Superior temporal gyrus (tissue), 1 donor: ENCODE measurements around the gene CLIC6.

Source experiments
- DNase-seq: peaks from one replicate; pipeline ENCODE4 v3.0.0-alpha.2; 2016; ENCODE audit errors: extremely low spot score

CLIC6 gene

DNA sequence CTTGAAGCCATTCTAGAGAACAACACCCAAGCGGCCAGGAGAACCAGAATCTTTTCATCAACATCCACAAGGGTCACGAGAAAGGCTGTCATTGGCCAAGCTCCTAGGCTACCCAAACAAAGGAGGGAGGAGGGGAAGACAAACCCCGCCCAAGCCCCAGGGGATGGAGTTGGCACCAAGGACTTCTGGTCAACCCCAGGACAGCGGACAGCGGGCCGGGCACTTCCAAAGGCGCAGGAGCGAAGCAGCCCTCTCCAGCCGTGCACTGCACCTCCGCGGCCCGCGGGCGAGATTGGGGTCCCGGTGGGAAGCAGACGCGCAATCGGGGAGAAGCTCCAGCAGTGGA, at the start of gene CLIC6:
CLIC6 (plus strand) TSS at position 192 of the 346 bp plus-strand sequence. CDS start 395 bp downstream, outside the sequence.
- DNase-seq = no peak

DNA sequence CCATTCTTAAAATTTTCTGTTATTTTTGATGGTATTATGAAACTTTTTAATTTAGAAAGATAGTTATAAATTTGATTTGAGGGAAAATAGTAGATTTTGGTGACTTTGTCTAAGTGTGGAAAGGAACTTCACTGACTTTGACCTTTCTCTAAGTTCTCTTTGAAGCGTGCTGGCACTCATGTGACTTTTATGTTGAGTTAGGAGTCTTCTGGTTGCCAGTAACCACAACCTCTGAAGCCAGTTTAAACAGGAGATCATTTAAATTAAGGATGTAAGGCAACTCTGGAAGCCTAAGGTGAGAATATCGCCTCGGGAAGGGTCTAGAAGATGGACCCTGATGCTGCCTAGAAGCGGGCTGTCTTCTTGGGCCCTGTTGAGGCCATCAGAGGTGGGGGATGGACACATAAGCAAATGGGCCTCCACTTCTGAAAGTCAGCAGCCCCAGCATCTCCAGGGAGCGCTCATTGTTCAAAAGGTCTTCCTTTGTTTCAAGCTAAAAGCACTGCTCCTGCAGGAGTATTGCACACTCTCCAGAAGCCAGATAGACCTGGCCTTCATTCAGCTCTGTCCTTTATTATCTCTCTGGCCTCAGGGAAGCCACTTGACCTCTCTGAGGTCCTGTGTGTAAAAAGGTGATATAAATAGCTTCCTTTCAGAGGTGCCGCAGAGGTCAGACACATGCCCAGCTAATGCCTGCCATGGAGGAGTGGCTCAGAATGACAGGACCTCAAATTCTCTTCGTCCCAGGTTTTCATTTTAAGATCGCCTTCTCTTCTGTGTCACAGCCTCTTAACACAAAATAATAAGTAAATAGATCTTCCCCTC, 48.7 kb upstream of the CLIC6 start:
- no peak for DNase-seq

DNA sequence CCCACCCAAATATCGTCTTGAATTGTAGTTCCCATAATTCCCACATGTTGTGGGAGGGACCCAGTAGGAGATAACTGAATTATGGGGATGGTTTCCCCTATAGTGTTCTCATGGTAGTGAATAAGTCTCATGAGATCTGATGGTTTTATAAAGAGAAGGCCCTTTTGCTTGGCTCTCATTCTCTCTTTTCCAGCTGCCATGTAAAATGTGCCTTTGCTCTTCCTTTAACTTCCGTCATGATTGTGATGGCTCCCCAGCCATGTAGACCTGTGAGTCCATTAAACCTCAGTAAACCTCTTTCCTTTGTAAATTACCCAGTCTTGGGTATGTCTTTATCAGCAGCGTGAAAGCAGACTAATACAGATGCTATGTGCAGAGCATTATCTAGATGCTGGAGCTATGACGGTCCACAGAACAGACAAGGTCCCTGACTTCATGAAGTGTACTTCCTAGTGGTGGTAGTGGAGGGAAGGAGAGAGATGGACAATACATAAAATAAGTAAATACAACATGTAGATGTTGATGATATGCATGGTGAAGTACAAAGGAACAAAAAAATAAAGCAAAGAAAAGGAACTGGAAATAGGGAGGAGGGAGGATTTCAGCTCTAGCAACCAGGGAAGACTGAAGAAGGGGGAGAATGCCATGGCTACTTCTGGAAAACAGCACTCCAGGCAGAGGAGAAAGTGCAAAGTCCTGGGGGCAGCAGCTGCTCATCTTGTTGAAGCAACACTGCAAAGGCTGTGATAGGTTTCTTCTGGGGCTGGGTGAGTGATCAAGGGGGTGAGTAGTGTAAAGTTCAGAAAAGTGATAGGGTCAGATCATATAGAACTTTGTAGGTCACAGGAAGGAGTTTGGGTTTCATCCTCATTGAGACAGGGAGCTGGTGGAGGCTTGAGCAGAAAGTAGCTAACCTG, 47.1 kb upstream of the CLIC6 start:
- no peak for DNase-seq

DNA sequence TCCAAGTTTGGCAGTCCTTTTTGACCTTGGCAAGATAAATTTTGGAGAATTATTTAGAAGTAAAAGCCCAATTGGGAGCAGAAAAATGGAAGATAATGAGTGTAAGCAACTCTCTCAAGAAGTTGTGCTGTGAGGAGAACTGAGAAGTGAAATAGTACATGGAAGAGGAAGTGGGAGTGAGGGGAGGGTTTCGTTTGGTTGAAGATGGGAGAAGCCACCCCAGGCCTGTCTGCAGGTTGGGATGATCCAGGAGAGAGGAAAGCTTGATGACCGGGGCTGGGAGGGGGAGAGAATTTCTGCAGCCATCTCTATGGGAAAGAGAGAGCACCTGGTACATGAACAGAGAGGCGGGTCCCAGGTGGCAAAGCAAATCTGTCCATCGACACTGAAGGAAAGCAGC, 45.3 kb upstream of the CLIC6 start:
- DNase-seq = no peak

DNA sequence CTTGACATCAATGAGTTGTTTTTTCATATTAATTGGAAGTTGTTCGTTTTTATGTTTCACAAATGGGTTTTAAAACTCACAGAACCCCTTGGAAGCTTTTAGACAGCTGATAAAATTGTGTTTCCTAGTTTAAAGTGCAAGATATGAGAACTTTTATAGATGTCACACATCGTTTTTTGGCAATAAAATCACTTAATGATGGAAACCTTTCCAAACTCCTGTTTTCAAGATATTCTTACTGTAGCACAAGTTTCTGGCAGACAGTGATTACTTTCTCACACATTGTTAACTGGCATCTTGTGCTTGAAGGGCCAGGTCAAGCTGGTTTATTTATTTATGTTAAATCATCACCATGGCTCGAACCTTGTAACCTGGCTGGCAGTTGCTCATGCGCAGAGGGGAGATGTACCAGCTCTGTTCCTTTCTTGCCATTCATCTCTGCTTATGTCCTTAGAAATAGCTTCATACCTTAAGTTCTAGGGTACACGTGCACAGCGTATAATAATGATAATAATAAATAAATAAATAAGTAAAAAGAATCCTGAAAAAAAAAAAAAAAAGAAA, 43.7 kb upstream of the CLIC6 start:
- DNase-seq = no peak

DNA sequence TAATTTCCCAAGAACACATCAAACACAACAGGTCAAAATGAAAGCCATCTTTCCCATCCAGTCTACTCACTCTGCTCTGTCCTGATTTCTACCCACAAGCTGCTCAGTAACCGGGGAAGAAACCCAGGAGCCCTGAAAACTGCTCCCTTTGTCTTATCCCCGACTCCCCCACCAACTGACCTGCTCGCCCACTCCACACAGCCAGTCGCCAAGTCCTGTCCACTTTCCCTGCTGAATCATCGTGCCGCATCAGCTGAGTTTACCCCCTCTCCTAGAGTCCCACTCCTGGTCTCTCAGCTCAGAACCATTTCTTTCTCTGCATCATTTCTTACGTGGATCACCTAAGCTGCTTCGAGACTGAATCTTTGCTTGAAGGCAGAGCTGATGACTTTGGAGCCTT, 42.7 kb upstream of the CLIC6 start:
- no peak for DNase-seq

DNA sequence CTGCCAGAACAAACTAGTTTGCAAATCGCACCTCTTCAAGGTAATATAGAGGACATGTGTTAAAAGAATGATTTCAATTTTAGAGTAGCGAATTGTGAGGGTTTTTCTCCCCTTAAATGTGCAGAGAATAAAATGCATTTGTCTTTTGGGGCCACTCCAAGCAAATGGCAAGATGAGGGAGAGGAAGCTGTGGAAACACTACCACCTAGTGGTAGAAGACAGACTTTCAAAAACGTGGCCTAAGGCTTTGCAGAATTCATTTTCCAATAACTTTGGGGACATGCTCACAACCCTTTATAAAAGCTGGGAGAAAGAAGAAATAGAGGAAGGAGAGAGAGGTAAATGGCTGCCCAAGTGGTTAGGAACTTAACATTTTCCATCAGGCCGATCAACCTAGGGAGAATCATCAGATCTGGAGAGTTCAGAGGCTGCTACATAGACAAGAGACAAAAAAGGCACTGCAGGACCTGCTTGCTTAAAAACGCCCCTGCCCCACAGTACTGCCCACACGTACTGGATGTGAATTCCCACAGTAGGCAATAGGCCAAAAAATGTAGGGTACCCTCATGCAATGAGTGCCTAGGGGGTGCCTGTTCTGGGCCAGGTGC, 38.2 kb upstream of the CLIC6 start:
- peak; percentile 93 for DNase-seq

DNA sequence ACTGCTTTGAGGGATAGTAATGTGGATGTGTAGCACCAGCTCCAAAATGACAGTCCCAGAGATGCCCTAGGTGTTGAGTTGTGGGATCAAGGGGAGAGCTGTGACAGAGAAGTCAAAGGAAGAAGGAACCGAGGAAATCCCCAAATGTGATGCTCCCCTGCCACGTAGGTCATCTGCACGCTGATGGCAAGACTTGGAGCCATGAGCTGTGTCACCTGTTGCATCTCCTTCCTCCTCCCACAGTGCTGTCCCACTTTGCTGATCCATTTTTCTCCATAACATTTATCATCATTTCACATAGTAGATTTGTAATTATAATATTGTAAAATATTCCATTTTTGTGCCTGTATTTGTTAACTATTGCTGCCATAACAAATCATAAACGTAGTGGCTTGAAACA, 36.3 kb upstream of the CLIC6 start:
- DNase-seq = no peak

DNA sequence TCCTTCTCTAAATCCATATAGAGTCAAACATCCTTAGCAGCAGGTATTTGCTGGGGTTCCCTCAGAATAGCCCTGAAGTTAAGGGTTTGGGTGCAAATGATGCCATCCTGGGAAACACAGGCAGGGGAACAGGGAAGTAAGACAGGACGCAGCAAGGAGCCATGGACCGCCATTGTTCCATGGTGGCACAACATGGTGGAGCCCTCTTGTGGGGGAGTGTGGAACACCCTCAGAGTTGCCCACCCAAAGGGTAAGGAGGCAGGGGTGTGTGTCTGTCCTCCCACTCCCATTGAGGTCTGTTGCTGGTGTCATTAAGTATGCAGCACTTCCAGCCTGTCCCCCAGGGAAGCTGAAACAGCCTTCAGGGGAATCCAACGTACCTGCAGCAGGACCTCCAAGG, 33.5 kb upstream of the CLIC6 start:
- DNase-seq = no peak

DNA sequence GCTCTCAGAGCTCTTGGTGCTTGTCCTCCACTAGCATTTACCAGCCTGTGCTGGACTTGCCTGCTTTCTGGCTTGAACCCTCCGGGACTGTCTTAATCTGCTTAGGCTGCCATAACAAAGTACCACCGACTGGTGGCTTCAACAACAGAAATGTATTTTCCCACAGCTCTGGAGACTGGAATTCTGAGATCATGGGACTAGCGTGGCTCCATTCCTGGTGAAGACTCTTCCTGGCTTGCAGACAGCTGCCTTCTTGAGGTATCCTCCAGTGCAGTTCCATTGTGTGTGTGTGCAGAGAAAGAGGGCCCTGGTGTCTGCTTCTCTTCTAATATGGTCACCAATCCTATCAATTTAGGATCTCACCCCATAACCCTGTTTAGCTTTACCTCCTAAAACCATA, 31.8 kb upstream of the CLIC6 start:
- no peak for DNase-seq

DNA sequence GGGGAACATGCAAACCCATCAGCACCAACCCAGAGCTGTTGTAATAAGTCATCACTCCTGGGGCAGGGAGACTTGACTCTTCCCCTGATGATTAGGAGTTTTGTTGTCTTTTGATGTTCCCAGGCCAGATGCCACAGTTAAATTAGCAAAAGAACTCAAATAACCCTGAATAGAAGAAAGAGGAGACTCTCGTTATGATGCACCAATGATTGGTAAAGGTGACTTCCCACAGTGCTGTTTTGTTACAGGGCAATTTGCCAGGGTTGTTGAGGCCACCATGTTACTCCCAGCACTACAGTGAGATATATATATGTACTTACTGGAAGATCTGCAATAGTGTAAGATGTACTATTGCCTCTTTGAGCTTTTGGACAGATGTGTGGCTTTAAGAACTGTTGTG, 29.5 kb upstream of the CLIC6 start:
- no peak for DNase-seq

DNA sequence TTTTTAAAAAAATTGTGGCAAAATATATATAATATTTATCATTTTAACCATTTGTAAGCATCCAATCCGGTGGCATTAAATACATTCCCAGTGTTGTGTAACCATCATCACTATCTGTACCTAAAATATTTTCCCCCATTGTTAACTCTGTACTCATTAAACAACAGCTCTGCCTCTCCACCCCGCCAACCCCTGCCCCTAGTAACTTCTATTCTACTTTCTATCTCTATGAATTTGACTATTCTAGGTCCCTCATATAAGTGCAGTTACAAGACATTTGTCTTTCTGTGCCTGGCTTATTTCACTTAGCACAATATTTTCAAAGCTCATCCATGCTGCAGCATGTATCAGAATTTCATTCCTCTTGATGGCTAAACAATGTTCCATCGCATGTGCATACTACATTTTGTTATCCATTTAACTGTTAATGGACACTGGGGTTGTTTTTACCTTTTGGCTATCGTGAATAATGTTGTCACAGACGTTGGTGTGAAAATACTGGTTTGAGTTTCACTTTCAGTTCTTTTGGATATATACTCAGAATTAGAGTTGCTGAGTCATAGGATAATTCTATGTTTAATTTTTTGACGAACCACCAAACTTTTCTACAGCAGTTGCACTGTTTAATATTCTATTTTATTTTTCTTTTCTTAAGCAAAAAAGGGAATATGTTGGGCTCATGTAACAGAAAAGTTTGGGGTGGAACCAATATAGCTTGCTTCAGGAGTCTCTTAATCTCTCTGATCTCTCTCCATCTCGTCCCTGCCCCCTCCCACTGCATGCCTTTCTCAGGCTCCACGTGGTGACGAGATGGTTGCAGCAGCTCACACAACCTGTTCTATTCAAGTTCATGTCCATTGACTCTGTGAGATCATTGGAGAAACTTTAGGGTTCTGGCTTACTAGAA, 28.7 kb upstream of the CLIC6 start:
- DNase-seq = no peak

DNA sequence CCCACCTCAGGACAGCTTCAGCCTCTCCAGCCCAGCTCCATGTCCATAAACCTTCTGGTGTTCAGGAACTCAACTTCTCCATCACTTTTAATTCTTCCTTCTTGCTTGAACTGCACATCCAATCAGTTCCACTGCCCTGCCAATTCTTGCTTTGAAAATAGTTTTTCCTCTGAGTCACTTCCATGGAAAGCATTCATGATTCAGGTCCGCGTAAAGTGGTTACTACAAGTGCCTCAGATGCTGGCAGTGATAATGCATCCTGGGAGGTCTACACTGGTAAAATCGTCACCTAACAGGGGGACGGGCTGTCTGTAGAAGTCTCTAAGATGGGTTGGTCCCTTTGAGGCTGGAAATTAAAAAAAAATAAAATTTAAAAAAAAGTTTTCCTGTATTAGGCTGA, 27.9 kb upstream of the CLIC6 start:
- no peak for DNase-seq

DNA sequence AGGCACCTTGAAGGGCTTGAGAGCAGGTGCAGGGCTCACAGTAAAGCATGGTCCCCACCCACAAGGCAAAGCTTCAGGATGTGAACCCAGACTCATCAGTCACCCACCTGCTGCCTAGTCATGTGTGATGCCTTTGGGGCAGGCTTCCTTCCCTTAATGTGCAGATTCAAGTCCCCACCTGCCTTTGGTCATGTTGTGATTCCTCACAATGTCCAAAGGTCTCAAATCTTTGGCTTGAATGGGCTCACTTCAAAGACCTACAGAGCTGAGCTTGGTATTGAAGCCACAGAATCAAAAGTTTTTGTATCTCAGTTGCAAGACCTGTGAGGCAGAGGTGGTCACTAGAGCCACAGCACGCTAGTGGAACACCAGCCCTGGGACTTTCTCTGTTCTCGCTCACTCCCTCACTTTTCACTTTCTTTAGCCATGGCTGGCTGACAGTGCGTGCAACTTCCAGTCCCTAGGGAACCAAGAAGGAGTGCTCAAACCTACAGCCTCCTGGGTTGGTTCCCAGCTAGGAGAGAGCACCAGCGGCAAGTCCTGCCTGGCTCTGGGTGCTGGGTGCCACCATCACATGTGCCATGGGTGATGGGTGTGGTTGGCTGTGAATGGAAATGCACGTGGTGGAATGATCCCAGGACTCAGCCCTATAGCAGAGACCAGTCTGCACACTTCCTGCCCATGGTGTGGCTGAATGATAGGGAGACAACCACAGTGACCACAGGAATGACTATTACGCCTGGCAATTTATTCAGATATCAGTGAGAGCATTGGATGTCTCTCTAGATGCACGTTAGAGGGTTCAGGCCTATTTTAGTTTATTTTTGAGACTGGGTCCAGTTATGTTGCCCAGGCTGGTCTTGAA, 26.4 kb upstream of the CLIC6 start:
- DNase-seq = no peak

DNA sequence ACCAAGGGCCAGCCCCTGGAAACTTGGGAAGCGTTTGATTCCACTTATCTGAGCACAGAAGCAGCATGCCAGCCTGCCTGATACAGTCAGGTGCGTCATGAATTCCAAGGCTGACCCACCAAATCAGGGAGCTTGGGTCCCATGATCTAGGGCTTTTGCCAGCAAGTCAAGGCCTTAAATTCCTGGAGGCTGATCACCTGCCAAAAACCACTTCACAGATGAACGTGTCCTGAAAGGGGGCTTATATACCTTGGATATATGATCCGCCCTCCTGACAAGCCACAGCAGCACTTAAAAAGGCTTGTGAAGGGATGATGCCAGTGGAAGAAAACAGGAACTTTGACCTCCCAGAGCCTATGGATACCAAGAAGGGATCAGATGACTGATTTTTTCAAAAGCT, 24.0 kb upstream of the CLIC6 start:
- DNase-seq = no peak

DNA sequence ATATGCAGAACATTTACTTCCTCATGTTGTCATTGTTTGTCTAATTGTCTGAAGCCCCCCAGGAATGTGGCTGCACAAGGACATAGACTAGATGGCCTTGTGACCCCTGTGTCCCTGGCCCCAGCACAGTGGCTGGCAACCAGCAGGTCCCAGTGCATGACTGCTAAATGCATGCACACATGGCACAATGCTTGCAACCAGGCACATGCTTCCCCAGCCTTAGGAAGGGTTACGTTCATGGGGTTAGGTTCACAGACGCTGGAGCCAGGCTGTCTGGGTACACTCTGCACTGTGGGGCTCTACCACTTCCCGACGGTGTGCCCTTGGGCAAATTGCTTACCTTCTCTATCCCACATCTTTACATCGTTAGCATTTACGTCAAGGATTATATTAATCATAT, 21.2 kb upstream of the CLIC6 start:
- DNase-seq = no peak

DNA sequence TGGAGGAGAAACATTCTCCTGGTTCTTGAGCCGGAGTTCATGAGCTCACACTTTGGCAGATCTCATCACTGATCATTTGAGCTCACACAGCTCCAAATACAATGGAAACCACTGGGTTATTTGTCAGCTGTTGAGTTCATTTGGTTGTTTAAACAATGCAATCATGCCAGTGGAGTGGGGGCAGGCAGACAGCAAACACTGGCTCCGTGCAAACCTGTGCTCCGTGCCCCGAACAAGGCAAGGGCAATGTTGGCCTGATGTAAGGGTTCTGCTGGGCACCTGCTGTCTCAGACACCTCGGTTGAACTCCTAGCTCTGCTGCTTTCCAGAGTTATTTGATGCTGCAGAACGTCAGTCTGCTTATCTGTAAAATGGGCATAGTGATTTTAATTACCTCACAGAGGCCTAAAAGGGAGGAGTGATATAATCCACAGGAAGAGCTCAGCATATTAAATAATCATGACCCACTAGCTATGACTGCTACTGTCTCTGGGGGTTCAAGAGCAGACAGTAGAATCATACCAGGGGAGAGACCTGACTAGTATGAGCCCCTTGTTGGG, 20.0 kb upstream of the CLIC6 start:
- no peak for DNase-seq

DNA sequence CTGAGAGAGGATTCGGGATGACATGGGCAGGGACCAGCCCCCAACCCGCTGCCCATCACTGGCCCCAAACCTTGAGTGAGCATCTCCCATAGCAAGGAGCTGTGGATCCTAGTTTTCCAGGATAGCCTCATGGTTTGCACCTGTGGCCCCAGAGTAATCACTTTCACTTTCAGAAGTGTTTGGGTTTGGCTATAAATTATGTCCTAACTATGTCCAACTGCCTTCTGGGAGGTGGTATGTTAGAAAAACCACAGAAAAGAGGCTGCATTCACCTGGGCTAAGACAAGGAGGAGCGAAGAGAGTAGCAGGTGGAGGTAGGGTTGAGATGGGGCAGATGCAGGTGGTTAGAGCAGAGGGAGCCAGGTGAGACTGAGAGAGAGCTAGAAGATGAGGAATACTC, 19.4 kb upstream of the CLIC6 start:
- DNase-seq = no peak

DNA sequence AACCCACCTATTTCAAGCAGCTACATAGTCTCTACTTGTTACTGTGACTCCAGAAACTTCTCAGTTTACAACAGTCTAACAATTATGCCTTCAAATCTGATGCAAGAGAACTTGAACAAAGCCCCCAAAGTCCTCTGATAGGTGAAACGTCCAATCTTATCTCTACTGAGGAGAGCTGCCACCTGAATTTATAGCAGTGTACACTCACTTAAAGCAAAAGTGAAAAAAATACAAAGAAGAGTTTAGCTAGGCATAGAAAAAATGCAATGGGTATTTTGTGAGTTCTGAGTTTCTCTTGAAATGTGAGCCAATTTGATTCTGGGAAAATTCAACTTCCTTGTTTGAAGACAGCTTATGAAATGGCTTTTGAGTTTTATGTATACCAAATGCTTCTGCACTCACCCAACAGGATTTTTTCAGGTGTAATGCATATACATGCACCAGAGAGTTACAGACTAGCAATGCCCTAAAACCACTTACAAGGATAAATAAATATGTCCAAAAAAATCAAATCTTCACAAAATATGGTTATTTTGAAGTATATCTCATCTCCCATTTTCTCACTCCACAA, 17.8 kb upstream of the CLIC6 start:
- DNase-seq = no peak

DNA sequence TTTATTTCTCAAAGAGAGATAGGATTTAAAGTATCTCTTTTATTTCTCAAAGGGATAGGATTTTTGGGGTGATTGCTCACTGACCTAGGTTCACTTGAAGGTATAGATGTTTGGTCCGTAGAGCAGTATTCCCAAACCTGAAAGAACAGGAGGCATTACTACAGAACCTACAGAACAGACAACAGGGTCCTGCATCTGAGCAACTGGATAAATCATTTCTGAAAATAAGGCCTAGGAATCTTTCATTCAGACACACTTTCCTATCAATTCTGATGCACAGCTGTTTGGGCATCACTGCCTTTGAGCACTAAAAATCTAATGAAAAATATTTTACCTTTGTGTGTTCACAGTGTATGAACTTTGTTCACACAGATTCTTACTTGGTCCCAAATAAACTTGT, 17.2 kb upstream of the CLIC6 start:
- DNase-seq = no peak
